Activated T-helper 1 cell treated with anti-CD3 and anti-CD28 coated beads, Interleukin-2, amount 50 U/mL, for 16 hours (primary cell): ENCODE results near the gene ARL5C.

Source experiments
- DNase-seq, 2 donors: peaks; one replicate each; pipeline ENCODE4 v3.0.0-alpha.2; 2020; ENCODE audit warnings: low read depth in 1 of 2, low spot score in 1 of 2

ARL5C gene

GRCh38 chr17:39108461-39109375 is 57.2 kb downstream of the ARL5C start:
- no peak for DNase-seq

DNA sequence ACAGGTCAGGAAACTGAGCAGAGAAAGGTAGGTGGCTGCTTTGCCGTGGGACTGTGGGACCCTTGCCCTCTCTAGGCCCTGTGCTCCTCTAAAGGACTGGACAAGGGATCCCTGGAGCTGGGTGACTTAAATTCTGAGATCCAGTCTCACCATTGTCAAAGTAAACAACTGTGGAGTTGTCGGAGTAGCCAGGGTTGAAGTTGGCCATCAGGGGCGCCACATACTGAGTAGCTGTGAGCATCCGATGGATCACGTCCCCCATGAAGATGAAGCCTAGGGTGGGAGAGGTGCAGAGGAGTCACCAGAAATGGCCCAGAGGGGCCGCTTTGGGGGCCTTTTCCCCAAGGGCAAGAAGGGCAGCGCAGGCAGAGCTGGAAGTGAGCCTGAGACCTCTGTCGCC is 58.0 kb downstream of the ARL5C start:
- no peak for DNase-seq

DNA sequence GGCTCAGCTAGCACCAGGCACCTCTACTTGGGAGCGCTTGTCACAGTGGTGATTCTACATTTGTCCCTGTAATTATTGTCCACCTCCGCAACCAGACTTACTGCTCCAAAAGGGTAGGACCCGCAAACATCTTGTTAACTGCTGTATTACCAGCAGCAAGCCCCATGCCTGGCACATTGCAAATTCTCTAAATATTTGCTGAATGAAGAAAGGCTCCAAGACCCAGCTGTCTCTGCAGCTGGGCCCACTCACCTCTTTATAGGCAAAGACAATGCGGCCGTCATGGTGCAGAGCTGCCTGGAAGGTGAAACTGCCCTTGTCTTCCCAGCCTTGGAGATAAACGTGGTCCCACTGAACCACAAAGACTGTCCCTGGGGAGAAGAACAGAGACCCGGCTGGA is 58.8 kb downstream of the ARL5C start:
- DNase-seq, result no peak
